T-cell (primary cell): ENCODE results near the gene GPR139. TPM values are rescaled to one million over a fixed set of nuclear protein-coding genes. Genes with fewer than 3 reads are reported as not detected.

ENCODE experiments used
- ATAC-seq, 4 experiments: fragments of 200-7000 bp in 3 of 4; fragments of 150-1000 bp in 1 of 4; cut with Tn5 transposase; replicated peaks in 1 of 4; 1 replicate in 3 of 4; 2 replicates in 1 of 4; pipeline ENCODE4 v1.10.0; 2021; ENCODE audit warnings: moderate library complexity in 3 of 4, mild to moderate bottlenecking in 2 of 4, moderate number of reproducible peaks in 1 of 4
- CTCF ChIA-PET, 2 donors: fragments of 300-600 bp; sonication (Branson Sonifier 250); formaldehyde crosslinking; loops; one replicate each; lab custom pipeline; 2022; ENCODE audit warnings: antibody characterized with exemption in 2 of 2; lab: Charles Lee
- POLR2A ChIA-PET, 2 donors: fragments of 300-600 bp; sonication (Branson Sonifier 250); formaldehyde crosslinking; loops; one replicate each; lab custom pipeline; 2022; ENCODE audit warnings: antibody characterized with exemption in 2 of 2; lab: Charles Lee
- DNase-seq, 35 experiments: peaks; one replicate each; pipeline versions ENCODE4 v3.0.0 to v3.0.0-alpha.2; 2013 to 2023
- H3K27ac ChIP-seq: one replicate; pipeline ENCODE4 v1.5.1; 2013; ENCODE audit warnings: low read length
- H3K27me3 ChIP-seq, 2 experiments: replicated peaks in 1 of 2; 1 replicate in 1 of 2; 2 replicates in 1 of 2; pipeline versions ENCODE4 v1.6.1 to v1.7.0; 2013; ENCODE audit warnings: low read length in 1 of 2, mixed read lengths in 1 of 2; ENCODE audit not compliant: control insufficient read depth in 2 of 2, insufficient read depth in 2 of 2; ENCODE audit errors: extremely low read depth in 1 of 2
- H3K36me3 ChIP-seq, 2 donors: 1 replicate in 1 of 2; 2 replicates in 1 of 2; pipeline versions ENCODE4 v1.6.1 to v1.7.0; 2013; ENCODE audit warnings: low read length in 1 of 2; ENCODE audit not compliant: control insufficient read depth in 2 of 2, insufficient read depth in 1 of 2; ENCODE audit errors: extremely low read depth in 1 of 2
- H3K4me1 ChIP-seq, 2 experiments: 1 replicate in 1 of 2; 2 replicates in 1 of 2; pipeline versions ENCODE4 v1.6.1 to v1.7.0; 2013; ENCODE audit warnings: low read length in 2 of 2, mixed read lengths in 1 of 2; ENCODE audit not compliant: insufficient read depth in 2 of 2, control insufficient read depth in 1 of 2; ENCODE audit errors: extremely low read depth in 1 of 2
- H3K4me3 ChIP-seq, 2 donors: 1 replicate in 1 of 2; 2 replicates in 1 of 2; pipeline versions ENCODE4 v1.5.1 to v1.7.0; 2013; ENCODE audit warnings: mild to moderate bottlenecking in 2 of 2, low read length in 1 of 2, moderate library complexity in 1 of 2; ENCODE audit not compliant: control insufficient read depth in 1 of 2; ENCODE audit errors: extremely low read depth in 1 of 2
- H3K9me3 ChIP-seq: 2 replicates; pipeline ENCODE4 v1.7.0; 2013
- H3K27ac Mint-ChIP-seq, 2 donors: one replicate each; pipeline ENCODE4 v1.8.0; 2020 to 2021; ENCODE audit warnings: mild to moderate bottlenecking in 2 of 2, mixed read lengths in 2 of 2
- H3K27me3 Mint-ChIP-seq, 2 donors: one replicate each; pipeline ENCODE4 v1.8.0; 2021 to 2022; ENCODE audit warnings: mixed read lengths in 2 of 2
- H3K36me3 Mint-ChIP-seq: one replicate; pipeline ENCODE4 v1.8.0; 2021; ENCODE audit warnings: mixed read lengths
- H3K4me1 Mint-ChIP-seq, 3 donors: one replicate each; pipeline ENCODE4 v1.8.0; 2020 to 2022; ENCODE audit warnings: mixed read lengths in 3 of 3, mild to moderate bottlenecking in 1 of 3
- H3K4me3 Mint-ChIP-seq, 3 donors: one replicate each; pipeline ENCODE4 v1.8.0; 2020 to 2022; ENCODE audit warnings: mild to moderate bottlenecking in 3 of 3, mixed read lengths in 3 of 3, moderate library complexity in 3 of 3
- H3K9me3 Mint-ChIP-seq, 3 donors: one replicate each; pipeline ENCODE4 v1.8.0; 2020 to 2022; ENCODE audit warnings: mixed read lengths in 3 of 3
- WGBS: methylation state at CpG from one replicate; pipeline ENCODE4 v1.1.5; 2013; ENCODE audit warnings: missing lambda C conversion rate; ENCODE audit not compliant: insufficient coverage; 5-methylcytosine and 5-hydroxymethylcytosine counted together
- total RNA-seq, 35 experiments: library from RNA in 6 of 35; stranded (reverse) in 6 of 35; fragments of 120-200 nt in 1 of 35; gene quantifications; one replicate each; pipeline versions ENCODE4 v1.2.1 to v1.2.4 and lab custom pipeline; 2013 to 2026

The GPR139 gene
- total RNA-seq, 5 donors from 2014 or later (not counting 1 experiment from before 2014, with no cell fraction given): not detected

DNA sequence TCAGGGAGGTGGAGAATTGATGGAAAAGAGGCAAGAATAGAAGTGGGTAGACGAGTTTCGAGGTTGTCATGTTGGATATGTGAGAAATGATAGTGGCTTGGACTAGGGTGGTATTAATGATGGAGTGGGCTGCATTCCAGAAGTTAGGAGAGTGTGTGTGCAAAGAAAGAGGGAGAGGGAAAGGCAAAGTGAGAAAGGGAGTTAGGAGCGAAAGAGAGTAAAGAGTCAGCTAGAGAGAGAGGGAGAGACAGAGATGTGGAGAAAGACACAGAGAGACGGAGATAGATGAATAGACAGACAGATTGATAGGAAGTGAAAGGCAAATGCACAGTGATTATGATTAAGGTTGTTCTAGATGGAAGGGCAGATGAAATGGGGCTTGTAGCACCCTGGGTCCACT is 5.4 kb upstream of the GPR139 start:
- CTCF ChIA-PET: no interaction called here
- no peak overlapping the region for H3K27ac ChIP-seq
- H3K4me3 Mint-ChIP-seq: no peak overlapping the region
- H3K36me3 Mint-ChIP-seq: no peaks in the 10 kb centered on the region
- H3K9me3 ChIP-seq: no peaks in the 10 kb centered on the region
- no peak overlapping the region for H3K4me3 ChIP-seq
- WGBS: 82% methylated on average over 4 of the region's 4 CpGs
- H3K27ac Mint-ChIP-seq: no peak overlapping the region
- no peak for ATAC-seq
- peaks cover 21 to 24% of the 10 kb centered on the region in 2 donors for H3K27me3 Mint-ChIP-seq
- H3K27me3 ChIP-seq: peaks cover 2 to 8% of the 10 kb centered on the region in 2 experiments
- no peaks in the 10 kb centered on the region for H3K4me1 ChIP-seq
- peaks cover 0 to 9% (median 0%) of the 10 kb centered on the region in 3 donors for H3K9me3 Mint-ChIP-seq
- no peak for DNase-seq
- H3K4me1 Mint-ChIP-seq: no peaks in the 10 kb centered on the region
- POLR2A ChIA-PET: interaction anchor here in 1 of 2 donors (0.6 kb wide), 1 partner anchor 114 kb away, joined by 3 read pairs; no protein-coding TSS in a partner anchor
- H3K36me3 ChIP-seq: no peaks in the 10 kb centered on the region

GRCh38 chr16:20075243-20075642 is 1.6 kb upstream of the GPR139 start:
- Mint-ChIP-seq H3K9me3 (peaks cover 0 to 4% (median 0%) of the 10 kb centered on the region in 3 donors), H3K4me1 (no peaks in the 10 kb centered on the region), H3K36me3 (no peaks in the 10 kb centered on the region), H3K27me3 (peaks cover 26 to 41% of the 10 kb centered on the region in 2 donors), H3K27ac (no peak overlapping the region), H3K4me3 (no peak overlapping the region)
- H3K27ac ChIP-seq: no peak overlapping the region
- no peak for DNase-seq
- no peak for ATAC-seq
- WGBS: 14% methylated on average over 1 of the region's 4 CpGs
- peaks cover 3 to 31% of the 10 kb centered on the region in 2 experiments for H3K27me3 ChIP-seq
- ChIA-PET POLR2A (no interaction called here), CTCF (no interaction called here)
- no peaks in the 10 kb centered on the region for H3K4me1 ChIP-seq
- no peaks in the 10 kb centered on the region for H3K36me3 ChIP-seq
- H3K9me3 ChIP-seq: no peaks in the 10 kb centered on the region
- no peak overlapping the region for H3K4me3 ChIP-seq

- H3K27ac ChIP-seq: no peak overlapping the region
- no peak overlapping the region for H3K4me3 ChIP-seq
- ATAC-seq: no peak
- Mint-ChIP-seq H3K27ac (no peak overlapping the region), H3K9me3 (peaks cover 0 to 4% (median 0%) of the 10 kb centered on the region in 3 donors), H3K36me3 (no peaks in the 10 kb centered on the region), H3K4me3 (no peak overlapping the region), H3K4me1 (no peaks in the 10 kb centered on the region), H3K27me3 (peaks cover 26 to 41% of the 10 kb centered on the region in 2 donors)
- ChIA-PET CTCF (no interaction called here), POLR2A (no interaction called here)
- H3K27me3 ChIP-seq: peaks cover 3 to 31% of the 10 kb centered on the region in 2 experiments
- no peak for DNase-seq
- H3K9me3 ChIP-seq: no peaks in the 10 kb centered on the region
- 10% methylated on average over 15 of the region's 34 CpGs for WGBS
- no peaks in the 10 kb centered on the region for H3K4me1 ChIP-seq
- H3K36me3 ChIP-seq: no peaks in the 10 kb centered on the region
Measured at GRCh38 chr16:20074099-20074991, 655 bp upstream of the GPR139 start.

DNA sequence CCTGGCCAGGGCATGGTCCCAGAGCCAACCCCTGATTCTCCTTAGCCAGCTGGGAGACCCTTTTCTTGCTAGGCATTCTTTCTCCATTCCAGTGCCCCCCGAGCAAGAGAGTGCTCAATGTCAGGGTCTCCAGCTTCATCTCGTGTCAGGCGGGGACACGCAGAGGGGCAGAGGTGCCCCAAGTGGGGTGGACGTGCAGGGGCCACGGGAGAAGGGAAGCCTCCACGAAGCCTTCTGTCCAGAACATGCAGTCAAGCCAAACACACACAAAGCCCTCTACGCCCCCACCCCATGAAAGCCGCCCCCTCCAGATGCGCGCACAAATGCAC is 852 bp downstream of the GPR139 start:
- Histone ChIP-seq H3K27me3 (peaks cover 3 to 31% of the 10 kb centered on the region in 2 experiments), H3K9me3 (no peaks in the 10 kb centered on the region), H3K4me1 (no peaks in the 10 kb centered on the region), H3K36me3 (no peaks in the 10 kb centered on the region), H3K4me3 (no peak overlapping the region), H3K27ac (no peak overlapping the region)
- CTCF ChIA-PET: no interaction called here
- DNase-seq (no peak), ATAC-seq (no peak)
- Mint-ChIP-seq H3K9me3 (peaks cover 0 to 6% (median 4%) of the 10 kb centered on the region in 3 donors), H3K27me3 (peaks cover 20 to 37% of the 10 kb centered on the region in 2 donors), H3K4me3 (no peak overlapping the region), H3K4me1 (no peaks in the 10 kb centered on the region), H3K27ac (no peak overlapping the region), H3K36me3 (no peaks in the 10 kb centered on the region)
- 18% methylated on average over 8 of the region's 11 CpGs for WGBS
- POLR2A ChIA-PET: interaction anchor here in 1 of 2 donors (0.6 kb wide), 1 partner anchor 377 kb away, joined by 4 read pairs; no protein-coding TSS in a partner anchor

DNA sequence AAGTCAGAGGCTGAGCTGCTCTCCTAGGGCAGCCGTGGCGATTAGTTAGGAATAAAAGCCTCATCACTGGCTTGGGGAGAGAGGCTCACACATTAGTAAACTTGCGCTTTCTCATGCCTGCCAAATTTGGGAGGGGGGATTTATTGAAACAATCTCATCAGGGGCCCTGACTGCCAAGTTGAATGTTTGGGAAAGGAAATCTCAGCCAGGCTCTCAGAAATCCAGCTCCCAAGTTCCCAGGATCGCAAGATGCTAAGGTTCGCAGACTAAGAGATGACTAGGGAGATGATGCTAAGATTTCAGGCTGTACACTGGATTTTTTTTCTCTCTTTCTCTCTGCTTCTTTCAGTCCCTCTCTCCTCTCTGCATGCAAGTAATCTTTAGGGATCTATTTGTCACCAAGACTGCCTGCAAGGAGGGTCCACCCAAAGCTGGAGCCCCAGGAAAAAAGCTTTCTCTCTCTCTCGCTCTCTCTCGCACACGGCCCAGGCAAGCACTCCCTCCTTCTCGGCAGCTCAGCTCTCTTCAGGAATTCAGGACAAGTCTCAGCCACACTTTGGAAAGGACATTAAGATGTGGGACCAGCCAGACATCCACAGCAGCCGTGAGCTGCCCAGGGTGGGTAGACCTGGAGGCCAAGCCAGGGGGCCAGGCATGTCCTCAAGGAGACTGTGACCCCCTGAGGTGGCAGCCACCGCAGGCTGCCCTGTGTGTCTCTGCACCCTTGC is 1.4 kb downstream of the GPR139 start:
- Histone ChIP-seq H3K27ac (no peak overlapping the region), H3K9me3 (no peaks in the 10 kb centered on the region), H3K27me3 (peaks cover 3 to 31% of the 10 kb centered on the region in 2 experiments), H3K36me3 (no peaks in the 10 kb centered on the region), H3K4me1 (no peaks in the 10 kb centered on the region), H3K4me3 (no peak overlapping the region)
- WGBS: 33% methylated on average over 6 of the region's 11 CpGs
- Mint-ChIP-seq H3K27ac (no peak overlapping the region), H3K27me3 (peaks cover 20 to 37% of the 10 kb centered on the region in 2 donors), H3K4me1 (no peaks in the 10 kb centered on the region), H3K36me3 (no peaks in the 10 kb centered on the region), H3K4me3 (no peak overlapping the region), H3K9me3 (peaks cover 0 to 9% (median 6%) of the 10 kb centered on the region in 3 donors)
- ATAC-seq (no peak), DNase-seq (no peak)
- ChIA-PET POLR2A (interaction anchor here in 1 of 2 donors (0.6 kb wide), 1 partner anchor 376 kb away, joined by 4 read pairs; no protein-coding TSS in a partner anchor), CTCF (no interaction called here)

- CTCF ChIA-PET: no interaction called here
- Mint-ChIP-seq H3K27ac (no peak overlapping the region), H3K4me1 (no peaks in the 10 kb centered on the region), H3K9me3 (peaks cover 4 to 9% (median 6%) of the 10 kb centered on the region in 3 donors), H3K36me3 (no peaks in the 10 kb centered on the region), H3K27me3 (peaks cover 0 to 9% of the 10 kb centered on the region in 2 donors), H3K4me3 (no peak overlapping the region)
- WGBS: 57% methylated on average over 1 of the region's 2 CpGs
- ATAC-seq (no peak), DNase-seq (no peak)
- Histone ChIP-seq H3K27ac (no peak overlapping the region), H3K9me3 (no peaks in the 10 kb centered on the region), H3K36me3 (no peaks in the 10 kb centered on the region), H3K4me3 (no peak overlapping the region), H3K4me1 (no peaks in the 10 kb centered on the region), H3K27me3 (peaks cover 0 to 3% of the 10 kb centered on the region in 2 experiments)
- POLR2A ChIA-PET: no interaction called here
Measured at GRCh38 chr16:20064931-20065330, 8.8 kb downstream of the GPR139 start.
